HepG2 (cell line): Measurements from ENCODE around the gene CCDC88C. TPM values are rescaled to one million over a fixed set of nuclear protein-coding genes. Genes with fewer than 3 reads are reported as not detected.

Experiments
- ATAC-seq: fragments of 200-7000 bp; cut with Tn5 transposase; 3 replicates; pipeline ENCODE4 v1.9.1; 2020; ENCODE audit warnings: mild to moderate bottlenecking, moderate library complexity
- BruUV-seq: library from RNA; stranded (reverse); fragments of 400-500 nt; replicated peaks from 2 replicates; lab custom pipeline; 2021; lab: Mats Ljungman, UMichigan
- CTCF ChIA-PET: fragments of 300-600 bp; formaldehyde crosslinking; extraction: SDS; loops from one replicate; lab custom pipeline; 2021; ENCODE audit warnings: low total read pairs, inconsistent platforms, low intra/inter-chr PET ratio; lab: Yijun Ruan, JAX
- POLR2A ChIA-PET: fragments of 350-600 bp; sonication (Branson Sonifier 250); formaldehyde crosslinking; loops from one replicate; lab custom pipeline; 2020; ENCODE audit warnings: antibody characterized with exemption, inconsistent platforms; lab: Yijun Ruan, JAX
- DNase-seq: peaks from one replicate; pipeline ENCODE4 v3.0.0-alpha.2; 2015; ENCODE audit warnings: low spot score
- FAIRE-seq: peaks from 3 replicates; lab custom pipeline; 2011; peaks lifted over from hg19 to GRCh38; lab: Jason Lieb, UNC
- H2AFZ ChIP-seq: one replicate; pipeline ENCODE4 v1.6.1; 2011; ENCODE audit warnings: low read length, inconsistent platforms
- H3K27ac ChIP-seq: fragments of 300-600 bp; 3 replicates; pipeline ENCODE4 v1.8.0; 2011; ENCODE audit warnings: mixed run types, mild to moderate bottlenecking, mixed read lengths, low read length, inconsistent platforms; ENCODE audit not compliant: insufficient read depth; ENCODE audit errors: extremely low read length
- H3K27me3 ChIP-seq, 2 experiments: fragments of 200-600 bp in 1 of 2; 2 replicates in 1 of 2; 3 replicates in 1 of 2; pipeline versions ENCODE4 v1.6.0 to v1.8.0; 2011; ENCODE audit warnings: low read length in 2 of 2, mild to moderate bottlenecking in 2 of 2, moderate library complexity in 2 of 2, inconsistent platforms in 1 of 2; ENCODE audit not compliant: insufficient read depth in 2 of 2, control insufficient read depth in 1 of 2
- H3K36me3 ChIP-seq, 2 experiments: fragments of 200-600 bp in 1 of 2; replicated peaks in 1 of 2; 2 replicates in 1 of 2; 3 replicates in 1 of 2; pipeline versions ENCODE4 v1.5.1 to v1.8.0; 2011; ENCODE audit warnings: low read length in 2 of 2, inconsistent platforms in 1 of 2; ENCODE audit not compliant: insufficient read depth in 2 of 2, control insufficient read depth in 1 of 2
- H3K4me1 ChIP-seq: 2 replicates; pipeline ENCODE4 v1.5.1; 2012; ENCODE audit warnings: low read length, inconsistent platforms; ENCODE audit not compliant: insufficient read depth
- H3K4me2 ChIP-seq: 2 replicates; pipeline ENCODE4 v1.6.0; 2011; ENCODE audit warnings: low read depth, low read length, inconsistent platforms
- H3K4me3 ChIP-seq, 3 experiments: fragments of 200-600 bp in 1 of 3; sonication (generic), shearing (Covaris generic) in 1 of 3; replicated peaks in 1 of 3; 2 replicates each; pipeline ENCODE4 v1.5.1; 2011 to 2016; ENCODE audit warnings: low read length in 3 of 3, inconsistent platforms in 2 of 3, low read depth in 2 of 3, mild to moderate bottlenecking in 2 of 3, control low read depth in 1 of 3, mixed read lengths in 1 of 3; ENCODE audit not compliant: insufficient read depth in 1 of 3
- H3K79me2 ChIP-seq: one replicate; pipeline ENCODE4 v1.6.1; 2011; ENCODE audit warnings: low read length, inconsistent platforms; ENCODE audit not compliant: insufficient read depth
- H3K9ac ChIP-seq: 2 replicates; pipeline ENCODE4 v1.6.0; 2011; ENCODE audit warnings: mild to moderate bottlenecking, low read depth, low read length, inconsistent platforms; ENCODE audit not compliant: insufficient read depth
- H3K9me3 ChIP-seq: 2 replicates; pipeline ENCODE4 v1.5.1; 2012; ENCODE audit warnings: mild to moderate bottlenecking, low read length
- H4K20me1 ChIP-seq: 2 replicates; pipeline ENCODE4 v1.6.0; 2011; ENCODE audit warnings: inconsistent platforms, mild to moderate bottlenecking, low read length, moderate library complexity; ENCODE audit not compliant: insufficient read depth
- ASH2L ChIP-seq: fragments of 300-600, 200-600 bp; sonication (generic); IDR thresholded peaks from 2 replicates; pipeline ENCODE4 v1.7.0; 2017; ENCODE audit warnings: low read depth, mild to moderate bottlenecking, moderate library complexity, mixed read lengths, low read length; ENCODE audit not compliant: insufficient read length
- CEBPB ChIP-seq: IDR thresholded peaks from 2 replicates; pipeline ENCODE4 v1.6.1; 2011; ENCODE audit warnings: low read depth, low read length, improper control_type of control experiment, borderline replicate concordance
- CEBPG ChIP-seq: IDR thresholded peaks from 2 replicates; pipeline ENCODE4 v1.6.1; 2016
- FOXA3 ChIP-seq: IDR thresholded peaks from 2 replicates; pipeline ENCODE4 v1.6.1; 2016; ENCODE audit warnings: missing genetic modification reagents, missing compliant biosample characterization
- GATA4 ChIP-seq: sonication (generic); IDR thresholded peaks from 2 replicates; pipeline ENCODE4 v1.6.1; 2016; ENCODE audit warnings: antibody characterized with exemption, low read depth, borderline replicate concordance
- GATAD1 ChIP-seq: IDR thresholded peaks from 2 replicates; pipeline ENCODE4 v1.6.1; 2016; ENCODE audit warnings: missing genetic modification reagents, missing compliant biosample characterization
- GATAD2A ChIP-seq: IDR thresholded peaks from 2 replicates; pipeline ENCODE4 v1.6.1; 2016
- HDAC2 ChIP-seq: sonication (generic); formaldehyde crosslinking; IDR thresholded peaks from 2 replicates; pipeline ENCODE4 v1.4.0; 2020; ENCODE audit warnings: missing genetic modification reagents
- KDM2A ChIP-seq: sonication (generic); formaldehyde crosslinking; IDR thresholded peaks from 2 replicates; pipeline ENCODE4 v1.4.0; 2020; ENCODE audit warnings: low read depth, missing genetic modification reagents, borderline replicate concordance
- MAX ChIP-seq: IDR thresholded peaks from 2 replicates; pipeline ENCODE4 v1.6.1; 2012; ENCODE audit warnings: inconsistent platforms
- MYC ChIP-seq: sonication (generic); formaldehyde crosslinking; IDR thresholded peaks from 2 replicates; pipeline ENCODE4 v1.9.0; 2021; ENCODE audit warnings: missing genetic modification reagents, borderline replicate concordance
- SOX13 ChIP-seq, 3 experiments: fragments of 450-650 bp in 1 of 3; sonication (generic) in 1 of 3; formaldehyde crosslinking in 1 of 3; IDR thresholded peaks in 2 of 3; conservative IDR thresholded peaks in 1 of 3; 2 replicates each; pipeline versions ENCODE4 v1.5.0 to v1.6.1; 2016 to 2020; ENCODE audit warnings: antibody characterized with exemption in 1 of 3, mild to moderate bottlenecking in 1 of 3, missing compliant biosample characterization in 1 of 3, missing genetic modification reagents in 1 of 3, moderate library complexity in 1 of 3
- SRF ChIP-seq: IDR thresholded peaks from 2 replicates; pipeline ENCODE4 v1.6.1; 2011; ENCODE audit warnings: mild to moderate bottlenecking, low read depth, low read length, moderate library complexity
- TEAD3 ChIP-seq: optimal IDR thresholded peaks from 2 replicates; pipeline ENCODE3; 2016; ENCODE audit warnings: borderline replicate concordance
- TEF ChIP-seq: sonication (generic); formaldehyde crosslinking; IDR thresholded peaks from 2 replicates; pipeline ENCODE4 v1.5.0; 2020; ENCODE audit warnings: missing genetic modification reagents
- TFE3 ChIP-seq: IDR thresholded peaks from 2 replicates; pipeline ENCODE4 v1.6.1; 2016
- TGIF2 ChIP-seq: IDR thresholded peaks from 2 replicates; pipeline ENCODE4 v1.6.1; 2016; ENCODE audit warnings: control low read depth, missing compliant biosample characterization
- WGBS: methylation state at CpG from one replicate; pipeline ENCODE4 v1.1.6; 2017; ENCODE audit warnings: low lambda C conversion rate; 5-methylcytosine and 5-hydroxymethylcytosine counted together
- in situ Hi-C: cut with HindIII; loops from 2 replicates; pipeline ENCODE4 v1.10.0; 2017; ENCODE audit warnings: low pct_unique_long_range_greater_than_20kb; ENCODE audit not compliant: extremely low pct_ligation_motif_present
- intact Hi-C: fragments of 100-400 bp; cut with micrococcal nuclease; formaldehyde crosslinking; loops from one replicate; pipeline ENCODE4 v1.10.0; 2022; ENCODE audit not compliant: unreplicated experiment
- polyA plus RNA-seq, 8 experiments: library from polyadenylated mRNA; depleted of rRNA in 3 of 8; stranded (reverse) in 7 of 8; unstranded in 1 of 8; fragments of >200 nt; fragmentation: Illumina TruSeq in 4 of 8; extraction: Trizol in 4 of 8; gene quantifications; 2 replicates each; pipeline versions ENCODE4 v1.2.1 to v1.2.3, GENCODE V29; 2011 to 2016; ENCODE audit warnings: low read depth in 4 of 8, missing spikeins in 1 of 8, mixed read lengths in 1 of 8; ENCODE audit not compliant: insufficient read depth in 1 of 8
- total RNA-seq, 5 experiments: library from RNA; depleted of rRNA; stranded (reverse); fragments of >200 nt; fragmentation: Illumina TruSeq; extraction: Trizol; gene quantifications; 2 replicates each; pipeline ENCODE4 v1.2.3, GENCODE V29; 2016; ENCODE audit warnings: low read depth in 1 of 5

The CCDC88C gene
- total and polyA plus RNA-seq, 2 of the 13 experiments (the other 11 are each of a cell fraction or from before 2014, with no cell fraction given), result 3.6 to 11.7 TPM

- BruUV-seq, result no TSS peak
- Histone ChIP-seq H3K27me3 (no peaks in the 10 kb centered on the region), H3K27ac (peak overlapping the region; percentile 39), H3K9ac (0 out of 2 replicates have a peak overlapping the region, but pooled peaks have one; percentile 2), H3K79me2 (no peaks in the 10 kb centered on the region), H2AFZ (peak overlapping the region; percentile 22), H3K9me3 (no peaks in the 10 kb centered on the region), H3K36me3 (peaks cover 2 to 5% of the 10 kb centered on the region in 2 experiments; a peak in 3 of 5 replicates), H4K20me1 (no peaks in the 10 kb centered on the region), H3K4me2 (peak overlapping the region; percentile 82), H3K4me1 (peaks cover 43% of the 10 kb centered on the region), H3K4me3 (peak overlapping the region in 1 of 3 experiments; percentile 53; a peak in 2 of 6 replicates)
- ATAC-seq (peak; percentile 75), FAIRE-seq (peak; percentile 82), DNase-seq (peak; percentile 61)
- intact Hi-C loops, result loop anchor here (2.0 kb wide), 1 partner anchor 55 kb away; the partner anchor contains the start of gene CCDC88C
- in situ Hi-C loops, result no loop called here
- CTCF ChIA-PET, result no interaction called here
- POLR2A ChIA-PET, result interaction anchor here (0.8 to 1.0 kb wide), 2 partner anchors 30 to 56 kb away, joined by 3 read pairs; no protein-coding TSS in a partner anchor
- WGBS, result 17% methylated on average over 14 of the region's 14 CpGs
- TF ChIP-seq SOX13 (IDR thresholded peaks at IDR 0.05), result no peak
- no peak for TF ChIP-seq SOX13 (CRISPR knock-in tag; conservative IDR thresholded peaks at IDR 0.05 in 1 of 2, IDR thresholded peaks at IDR 0.05 in 1 of 2)
- peak; percentile 69 for TF ChIP-seq GATAD2A (CRISPR knock-in tag)
- TF ChIP-seq HDAC2 (CRISPR knock-in tag), result no peak; the same call in 1 of the 2 replicates
- TF ChIP-seq GATAD1 (CRISPR knock-in tag), result 0 out of 2 replicates have a peak, but pooled peaks have one; percentile 17
- TF ChIP-seq TGIF2, result peak; percentile 82; the same call in 1 of the 2 replicates
- TF ChIP-seq CEBPG, result peak; percentile 88
- peak; percentile 28 for TF ChIP-seq ASH2L
- 0 out of 2 replicates have a peak, but pooled peaks have one; percentile 21 for TF ChIP-seq KDM2A (CRISPR knock-in tag)
- TF ChIP-seq GATA4, result no peak
- peak; percentile 14; the same call in 1 of the 2 replicates for TF ChIP-seq FOXA3 (CRISPR knock-in tag)
- TF ChIP-seq TEF (CRISPR knock-in tag), result peak; percentile 81; the same call in 1 of the 2 replicates
- peak; percentile 27 for TF ChIP-seq TEAD3 (CRISPR knock-in tag)
- TF ChIP-seq TFE3 (CRISPR knock-in tag), result peak; percentile 69; the same call in 1 of the 2 replicates
- peak; percentile 50; the same call in 1 of the 2 replicates for TF ChIP-seq MYC
- peak; percentile 91 for TF ChIP-seq CEBPB
- TF ChIP-seq SRF, result no peak
- peak; percentile 42; the same call in 1 of the 2 replicates for TF ChIP-seq MAX
These were observed 56.3 kb downstream of the CCDC88C start for GRCh38 chr14:91361233-91361811.
